Thymus (tissue), 11 donors: Measurements from ENCODE around the gene TSPAN14. TPM values are rescaled to one million over a fixed set of nuclear protein-coding genes. Genes with fewer than 3 reads are reported as not detected.
"Not testable (repeated sequence)": the region's sequence is repeated elsewhere in the genome, so short reads cannot be mapped to it uniquely, and the experiment has no call there.

Experiments used
- DNase-seq, 9 donors: peaks; one replicate each; pipeline ENCODE4 v3.0.0-alpha.2; 2013; ENCODE audit warnings: low spot score in 9 of 9, low read depth in 6 of 9, missing footprints in 1 of 9
- H3K27ac ChIP-seq, 2 donors: one replicate each; pipeline ENCODE4 v1.5.1; 2013; ENCODE audit warnings: control low read depth in 1 of 2, low read depth in 1 of 2, low read length in 1 of 2, mild to moderate bottlenecking in 1 of 2, moderate library complexity in 1 of 2
- H3K27me3 ChIP-seq, 2 donors: one replicate each; pipeline ENCODE4 v1.5.1; 2013; ENCODE audit warnings: low read length in 1 of 2; ENCODE audit not compliant: control insufficient read depth in 2 of 2, insufficient read depth in 1 of 2
- H3K36me3 ChIP-seq, 2 donors: one replicate each; pipeline ENCODE4 v1.5.1; 2013; ENCODE audit warnings: low read length in 1 of 2, mild to moderate bottlenecking in 1 of 2, moderate library complexity in 1 of 2; ENCODE audit not compliant: control insufficient read depth in 2 of 2, insufficient read depth in 2 of 2
- H3K4me1 ChIP-seq, 2 donors: one replicate each; pipeline ENCODE4 v1.5.1; 2013; ENCODE audit warnings: low read length in 2 of 2; ENCODE audit not compliant: control insufficient read depth in 2 of 2, insufficient read depth in 2 of 2
- H3K4me3 ChIP-seq, 2 donors: one replicate each; pipeline ENCODE4 v1.5.1; 2013; ENCODE audit warnings: low read length in 2 of 2, control low read depth in 1 of 2, mild to moderate bottlenecking in 1 of 2
- H3K9me3 ChIP-seq, 2 donors: one replicate each; pipeline ENCODE4 v1.5.1; 2013; ENCODE audit warnings: low read length in 1 of 2, mild to moderate bottlenecking in 1 of 2; ENCODE audit not compliant: control insufficient read depth in 2 of 2, insufficient read depth in 1 of 2
- WGBS: extraction: QIAGEN DNeasy Blood & Tissue Kit; methylation state at CpG from one replicate; pipeline ENCODE4 v1.1.7; 2013; 5-methylcytosine and 5-hydroxymethylcytosine counted together
- polyA plus RNA-seq: library from polyadenylated mRNA; stranded (reverse); fragments of 200-250 nt; gene quantifications from one replicate; pipeline ENCODE4 v1.2.3, GENCODE V29; 2013
- total RNA-seq: library from RNA; stranded (reverse); fragments of 120-200 nt; gene quantifications from one replicate; pipeline ENCODE4 v1.2.4, GENCODE V29; 2013
- donor health status: healthy.

Gene TSPAN14
- total and polyA plus RNA-seq, 2 donors: 16.6 to 60.0 TPM

- peaks cover 6% of the 10 kb centered on the region in 2 donors for H3K36me3 ChIP-seq
- peaks cover 29 to 68% of the 10 kb centered on the region in 2 donors for H3K4me1 ChIP-seq
- no peak overlapping the region for H3K4me3 ChIP-seq
- H3K27ac ChIP-seq: peak overlapping the region in 1 of 2 donors; percentile 68
- 91% methylated on average over 15 of the region's 15 CpGs for WGBS
- DNase-seq: no peak
- no peaks in the 10 kb centered on the region for H3K27me3 ChIP-seq
- no peaks in the 10 kb centered on the region for H3K9me3 ChIP-seq
These were observed 37.5 kb upstream of the TSPAN14 start for GRCh38 chr10:80416479-80417098.

GRCh38 chr10:80417256-80417655 is 36.9 kb upstream of the TSPAN14 start:
- H3K4me3 ChIP-seq, H3K9me3 ChIP-seq, H3K36me3 ChIP-seq, H3K27me3 ChIP-seq, H3K27ac ChIP-seq, DNase-seq: not testable (repeated sequence)
- 95% methylated on average over 6 of the region's 6 CpGs for WGBS
- peaks cover 29 to 61% of the 10 kb centered on the region in 2 donors for H3K4me1 ChIP-seq

- Histone ChIP-seq H3K4me1 (peaks cover 4 to 23% of the 10 kb centered on the region in 2 donors), H3K27ac (no peak overlapping the region), H3K4me3 (no peak overlapping the region), H3K9me3 (no peaks in the 10 kb centered on the region), H3K36me3 (peaks cover 10 to 21% of the 10 kb centered on the region in 2 donors), H3K27me3 (no peaks in the 10 kb centered on the region)
- WGBS: 97% methylated on average over 5 of the region's 5 CpGs
- no peak for DNase-seq
These were observed 32.9 kb upstream of the TSPAN14 start for GRCh38 chr10:80421050-80421706.

GRCh38 chr10:80421707-80422536 is 32.2 kb upstream of the TSPAN14 start:
- Histone ChIP-seq H3K4me1 (peaks cover 3 to 16% of the 10 kb centered on the region in 2 donors), H3K9me3 (no peaks in the 10 kb centered on the region), H3K36me3 (peaks cover 10 to 24% of the 10 kb centered on the region in 2 donors), H3K27ac (no peak overlapping the region), H3K27me3 (no peaks in the 10 kb centered on the region), H3K4me3 (no peak overlapping the region)
- DNase-seq: no peak
- WGBS: 92% methylated on average over 8 of the region's 8 CpGs

- Histone ChIP-seq H3K9me3 (no peaks in the 10 kb centered on the region), H3K27ac (no peak overlapping the region), H3K4me1 (no peaks in the 10 kb centered on the region), H3K27me3 (no peaks in the 10 kb centered on the region), H3K4me3 (no peak overlapping the region), H3K36me3 (peaks cover 17 to 40% of the 10 kb centered on the region in 2 donors)
- no peak for DNase-seq
- WGBS: 97% methylated on average over 2 of the region's 2 CpGs
These were observed 28.2 kb upstream of the TSPAN14 start for GRCh38 chr10:80425901-80426300.

- no peak overlapping the region for H3K4me3 ChIP-seq
- 93% methylated on average over 2 of the region's 2 CpGs for WGBS
- peaks cover 12 to 38% of the 10 kb centered on the region in 2 donors for H3K36me3 ChIP-seq
- no peak for DNase-seq
- H3K9me3 ChIP-seq: no peaks in the 10 kb centered on the region
- H3K27me3 ChIP-seq: no peaks in the 10 kb centered on the region
- no peaks in the 10 kb centered on the region for H3K4me1 ChIP-seq
- no peak overlapping the region for H3K27ac ChIP-seq
These were observed 26.6 kb upstream of the TSPAN14 start for GRCh38 chr10:80427541-80427940.

- H3K36me3 ChIP-seq: peaks cover 11 to 35% of the 10 kb centered on the region in 2 donors
- no peaks in the 10 kb centered on the region for H3K27me3 ChIP-seq
- 93% methylated on average over 9 of the region's 9 CpGs for WGBS
- DNase-seq: no peak
- H3K4me1 ChIP-seq: no peaks in the 10 kb centered on the region
- H3K9me3 ChIP-seq: no peaks in the 10 kb centered on the region
- no peak overlapping the region for H3K4me3 ChIP-seq
- H3K27ac ChIP-seq: no peak overlapping the region
These were observed 24.6 kb upstream of the TSPAN14 start for GRCh38 chr10:80429521-80429973.

GRCh38 chr10:80433134-80433533 is 21.0 kb upstream of the TSPAN14 start:
- H3K27ac ChIP-seq: no peak overlapping the region
- peaks cover 8 to 13% of the 10 kb centered on the region in 2 donors for H3K36me3 ChIP-seq
- no peak for DNase-seq
- no peaks in the 10 kb centered on the region for H3K4me1 ChIP-seq
- no peak overlapping the region for H3K4me3 ChIP-seq
- H3K9me3 ChIP-seq: no peaks in the 10 kb centered on the region
- no peaks in the 10 kb centered on the region for H3K27me3 ChIP-seq
- 97% methylated on average over 3 of the region's 3 CpGs for WGBS
